ENCODE results near the gene MCRS1.
"Not testable (repeated sequence)": the region's sequence is repeated elsewhere in the genome, so short reads cannot be mapped to it uniquely, and the experiment has no call there.

The MCRS1 gene

GRCh38 chr12:49540229-49541139 lies 27.5 kb downstream of the MCRS1 start:
- no peak for DNase-seq

- no peak for DNase-seq
Measured at GRCh38 chr12:49539406-49540228, 28.3 kb downstream of the MCRS1 start.

DNA sequence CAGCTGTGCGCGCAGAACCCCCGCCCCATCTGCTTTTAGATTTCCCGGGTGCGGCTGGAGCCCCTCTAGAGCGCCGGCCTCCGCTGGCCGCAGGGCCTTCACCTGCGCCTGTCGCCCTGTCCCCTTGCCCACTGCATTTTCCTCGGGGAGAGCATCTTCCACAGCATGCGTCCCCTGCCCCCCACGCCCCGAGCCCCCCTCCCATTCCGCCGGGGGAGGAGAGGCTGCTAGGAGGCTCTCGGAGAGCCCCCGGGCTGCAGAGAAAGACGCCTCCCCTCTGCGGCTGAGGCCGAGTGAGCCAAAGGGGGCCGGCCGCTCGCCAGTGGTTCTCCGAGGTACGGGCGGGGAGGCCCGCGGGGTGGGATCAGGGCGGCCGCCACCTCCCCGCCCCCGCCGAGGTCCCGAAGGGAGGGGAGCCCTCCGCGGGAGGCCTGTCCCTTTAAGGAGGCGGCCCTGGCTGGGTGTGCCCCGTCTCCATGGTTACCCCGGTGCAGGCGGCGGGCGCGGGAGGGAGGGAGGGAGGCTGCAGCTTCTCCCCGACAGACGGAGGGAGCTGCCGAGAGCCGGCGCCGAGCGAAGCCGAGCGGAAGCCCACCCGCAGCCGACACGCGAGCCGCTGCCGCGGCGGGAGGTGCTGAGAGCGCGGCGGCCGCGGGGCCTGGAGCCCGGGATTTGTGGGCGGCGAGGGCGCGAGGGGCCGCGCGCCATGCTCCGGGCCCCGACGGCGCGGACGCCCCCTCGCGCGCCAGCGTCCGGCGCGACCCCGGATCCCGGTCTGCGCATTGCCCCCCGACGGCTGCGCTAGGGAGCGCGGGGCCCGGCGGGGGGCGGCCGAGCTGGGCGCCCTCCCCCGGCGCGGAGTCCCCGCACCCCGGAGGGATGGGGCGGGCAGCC lies 29.2 kb downstream of the MCRS1 start, which contains the start of gene KCNH3:
Gene KCNH3 (plus strand): TSS at position 521 of the 894 bp plus-strand sequence. CDS start 387 bp downstream, outside the sequence.
- no peak for DNase-seq

- DNase-seq, result no peak
Measured at GRCh38 chr12:49537752-49538509, 30.0 kb downstream of the MCRS1 start.

- no peak for DNase-seq
Measured at GRCh38 chr12:49537231-49537751, 30.7 kb downstream of the MCRS1 start.

- DNase-seq, result no peak
Measured at GRCh38 chr12:49536526-49537071, 31.3 kb downstream of the MCRS1 start.

DNA sequence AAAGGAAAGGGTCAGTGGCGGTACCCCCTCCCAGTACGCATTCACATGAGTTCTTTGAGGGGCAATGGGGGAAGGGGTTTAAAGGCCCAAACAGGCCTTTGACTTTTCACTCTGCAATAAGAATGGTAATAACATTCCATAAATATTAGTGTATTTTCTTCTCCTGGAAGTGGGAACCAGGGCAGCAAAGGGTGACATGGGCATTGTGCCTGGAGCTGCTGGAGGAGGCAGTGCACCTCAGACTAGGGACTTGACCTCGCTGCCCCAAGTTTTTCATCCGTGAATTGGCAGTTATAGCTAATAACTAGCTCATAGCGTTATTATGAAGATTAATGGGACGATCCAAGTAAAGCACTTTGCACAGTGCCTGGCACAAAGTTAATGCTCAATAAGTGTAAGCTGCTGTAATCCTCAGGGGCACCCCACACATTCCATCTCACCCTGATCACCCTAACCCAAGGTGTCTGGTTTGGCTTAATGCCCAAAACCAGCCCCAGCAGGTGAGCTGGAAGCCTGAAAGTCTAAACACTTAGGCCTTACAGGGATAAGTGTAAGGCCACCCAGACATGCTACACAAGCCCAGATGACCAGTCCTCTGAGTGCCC lies 31.9 kb downstream of the MCRS1 start:
- DNase-seq, result peak; percentile 51

GRCh38 chr12:49534731-49535278 lies 33.1 kb downstream of the MCRS1 start:
- DNase-seq, result no peak

DNA sequence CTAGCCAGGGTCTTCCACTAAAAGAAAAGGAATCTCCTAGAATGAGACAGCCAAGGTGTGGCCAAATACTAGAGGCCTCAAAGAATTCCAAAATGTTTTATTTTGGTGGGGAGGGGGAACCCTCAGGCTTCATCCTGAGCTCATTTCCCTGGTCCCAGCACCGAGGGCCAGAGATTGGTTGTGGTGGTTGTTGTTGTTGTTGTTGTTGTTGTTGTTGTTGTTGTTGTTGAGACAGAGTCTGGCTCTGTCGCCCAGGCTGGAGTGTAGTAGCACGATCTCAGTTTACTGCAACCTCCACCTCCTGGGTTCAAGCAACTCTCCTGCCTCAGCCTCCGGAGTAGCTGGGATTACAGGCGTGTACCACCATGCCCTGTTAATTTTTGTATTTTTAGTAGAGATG lies 33.8 kb downstream of the MCRS1 start:
- DNase-seq, result not testable (repeated sequence)

DNA sequence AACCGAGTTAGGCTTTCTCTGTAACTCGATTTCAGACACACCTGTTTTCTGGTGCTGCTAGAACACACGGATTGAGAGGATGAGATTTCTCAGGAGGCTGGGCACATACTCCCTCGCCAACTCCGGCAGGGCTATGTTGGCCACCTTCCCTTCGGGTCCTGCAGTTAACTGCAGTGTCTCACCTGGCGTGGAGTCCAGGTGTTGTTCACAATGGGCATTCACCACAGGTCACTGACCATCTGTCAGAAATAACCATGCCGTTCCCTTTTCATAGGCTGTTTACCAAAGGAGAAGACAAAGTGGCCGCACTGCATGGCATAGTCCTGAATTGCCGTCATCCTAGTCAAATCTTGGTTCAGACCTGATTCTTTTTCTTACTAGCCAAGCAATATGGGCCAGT lies 34.6 kb downstream of the MCRS1 start:
- DNase-seq, result no peak

- no peak for DNase-seq
Measured at GRCh38 chr12:49531745-49532144, 36.2 kb downstream of the MCRS1 start.

DNA sequence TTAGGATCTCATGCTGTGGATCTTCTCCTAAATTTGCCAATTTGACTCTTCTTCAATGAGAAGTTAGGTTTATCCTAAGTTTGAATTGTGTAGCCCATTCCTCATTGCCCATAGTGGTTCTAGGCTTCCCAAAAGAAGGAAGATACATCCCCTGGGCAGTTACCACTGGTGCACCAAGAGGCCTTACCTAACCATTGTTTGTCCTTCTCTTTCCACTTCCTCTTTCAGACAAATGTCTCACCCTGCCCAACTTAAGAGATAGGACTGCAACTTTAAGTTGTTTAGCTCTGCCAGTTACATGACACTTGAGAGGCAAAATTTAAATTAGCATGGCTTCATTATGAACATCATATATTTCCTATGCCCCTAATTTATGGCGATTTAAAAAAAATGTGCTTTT lies 38.5 kb downstream of the MCRS1 start:
- no peak for DNase-seq

DNA sequence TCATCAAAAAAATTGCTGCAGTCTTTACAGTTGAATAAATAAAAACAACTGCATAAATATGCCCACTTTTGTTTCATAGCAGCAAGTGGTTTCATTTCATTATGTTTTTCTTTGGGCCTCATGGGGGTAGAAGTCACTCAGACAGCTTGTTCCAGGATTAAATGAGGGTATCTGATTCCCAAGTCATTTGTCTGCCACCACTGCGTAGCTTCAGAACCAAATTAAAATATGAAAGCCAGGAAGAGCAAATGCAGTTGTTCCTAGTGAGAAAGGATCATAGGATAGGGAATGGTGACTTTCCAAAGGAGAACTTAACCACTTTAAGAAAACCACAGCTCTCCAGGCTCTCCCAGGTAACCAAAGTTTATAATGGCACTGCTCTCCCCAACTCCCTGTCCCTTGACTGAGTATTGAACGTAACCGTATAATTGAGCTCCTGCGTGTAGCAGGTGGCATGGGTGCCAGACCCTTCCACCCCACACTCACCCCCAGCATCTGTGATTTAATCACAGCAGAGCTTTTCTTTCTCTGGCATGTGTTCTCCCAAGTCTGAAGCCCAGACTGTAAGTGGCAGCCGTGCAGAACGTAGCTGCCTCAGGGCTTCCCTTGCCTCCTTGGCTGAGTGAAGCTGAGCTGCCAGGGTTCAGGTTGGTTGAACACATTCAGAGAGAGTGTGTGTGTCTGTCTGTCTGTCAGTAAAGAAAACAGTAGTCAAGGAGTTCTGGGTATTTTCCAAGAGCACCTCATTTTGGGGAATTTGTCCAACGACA lies 40.4 kb downstream of the MCRS1 start:
- peak; percentile 73 for DNase-seq

GRCh38 chr12:49525942-49526341 lies 42.0 kb downstream of the MCRS1 start:
- DNase-seq, result no peak

DNA sequence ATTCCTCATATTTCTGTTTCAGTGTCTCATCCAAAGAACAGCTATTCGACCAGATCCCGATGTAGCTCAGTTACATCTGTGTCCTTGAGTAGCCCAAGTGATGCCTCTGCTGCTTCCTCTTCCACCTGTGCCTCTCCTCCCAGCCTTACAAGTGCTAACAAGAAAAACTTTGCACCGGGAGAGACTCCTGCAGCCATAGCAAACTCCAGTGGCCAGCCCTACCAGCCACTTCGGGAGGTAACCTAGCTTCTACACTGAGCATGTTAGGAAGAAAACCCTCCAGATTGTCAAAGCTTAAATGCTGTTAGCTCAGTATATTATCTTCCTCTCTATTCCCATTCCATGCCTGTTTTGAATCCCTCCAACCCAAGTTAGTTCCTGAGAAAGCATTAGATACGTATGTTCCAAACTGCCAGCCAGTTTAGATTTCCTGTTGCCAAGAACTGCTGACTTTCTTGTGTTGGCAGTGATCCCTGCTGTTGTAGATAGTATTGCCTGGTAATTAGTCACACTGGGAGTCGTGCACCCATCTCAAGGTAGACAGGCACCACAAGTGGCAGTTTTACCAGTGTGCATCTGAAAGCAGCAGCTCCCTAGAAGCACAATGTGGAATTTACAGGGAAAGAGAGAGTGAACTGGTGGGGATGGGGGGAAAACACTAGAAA lies 43.1 kb downstream of the MCRS1 start:
- DNase-seq, result no peak

GRCh38 chr12:49521389-49521788 lies 46.6 kb downstream of the MCRS1 start:
- DNase-seq, result no peak

GRCh38 chr12:49519574-49519936 lies 48.4 kb downstream of the MCRS1 start:
- no peak for DNase-seq

DNA sequence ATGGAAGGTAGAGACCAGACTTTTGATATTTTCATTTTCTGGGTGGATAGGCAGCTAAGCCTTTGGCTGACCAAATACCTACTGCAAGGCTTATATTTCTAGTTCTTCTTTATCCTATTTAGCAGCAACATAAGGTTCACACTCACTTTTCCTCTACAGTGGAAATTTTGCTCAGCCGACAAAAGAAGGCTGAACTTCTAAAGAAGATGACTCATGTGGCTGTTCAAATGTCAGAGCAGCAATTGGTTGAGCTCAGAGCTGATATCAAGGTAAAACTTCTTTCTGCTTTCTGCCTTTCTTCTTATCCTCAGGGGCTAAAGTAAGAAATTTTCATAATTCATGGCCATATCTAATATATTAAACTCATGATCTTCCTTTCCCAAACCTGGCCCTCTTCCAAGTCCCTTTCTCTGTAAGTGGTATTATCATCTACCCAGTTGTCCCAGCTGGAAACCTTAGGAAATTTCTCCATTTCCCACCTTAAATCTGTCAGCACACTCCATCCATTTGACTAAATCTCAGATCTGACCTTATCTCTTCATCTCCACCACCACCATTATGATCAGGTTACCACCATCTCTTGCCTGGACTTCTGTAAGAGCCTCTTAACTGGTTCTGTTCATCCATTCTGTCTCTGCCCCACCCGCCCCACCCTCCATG lies 48.9 kb downstream of the MCRS1 start:
- DNase-seq, result peak; percentile 38

DNA sequence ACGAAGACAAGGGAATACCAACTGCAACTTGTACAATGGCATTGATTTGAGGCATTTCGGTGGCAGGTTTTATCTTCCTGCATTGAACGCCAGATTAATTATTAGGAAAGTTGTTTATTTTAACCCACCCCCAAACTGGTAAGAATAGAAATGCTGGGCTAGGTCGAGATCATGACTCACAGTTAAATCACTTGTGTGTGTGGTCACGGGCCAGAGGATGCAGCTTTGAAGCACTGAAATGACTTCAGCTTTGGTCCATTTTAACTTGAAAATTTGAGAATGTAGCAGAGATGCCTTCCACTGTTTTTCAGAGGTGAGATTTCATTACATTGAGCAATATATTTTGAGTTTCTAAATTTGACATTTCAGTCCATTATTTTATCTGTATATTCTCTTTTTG lies 52.7 kb downstream of the MCRS1 start:
- peak; percentile 91 for DNase-seq

All from kidney glomerular epithelial cell (primary cell).